ENCODE data around the gene ADGRA1. TPM values are rescaled to one million over a fixed set of nuclear protein-coding genes. Genes with fewer than 3 reads are reported as not detected.
A peak's percentile ranks its signal among the peaks of the same experiment; 100 is the strongest.

ADGRA1 gene
- total RNA-seq, 5 donors from 2014 or later (not counting 1 experiment from before 2014, with no cell fraction given), result not detected

GRCh38 chr10:133091316-133091715 lies 3.6 kb downstream of the ADGRA1 start:
- 38% methylated on average over 3 of the region's 10 CpGs for WGBS (ENCODE audit: insufficient coverage)
- Mint-ChIP-seq H3K27ac (no peak overlapping the region), H3K4me3 (no peak overlapping the region), H3K36me3 (no peaks in the 10 kb centered on the region), H3K27me3 (peaks cover 3 to 28% of the 10 kb centered on the region in 2 donors), H3K9me3 (no peaks in the 10 kb centered on the region), H3K4me1 (peaks cover 0 to 3% (median 2%) of the 10 kb centered on the region in 3 donors)
- Histone ChIP-seq H3K9me3 (no peaks in the 10 kb centered on the region), H3K4me3 (ENCODE audit: control insufficient read depth in 1 of 2, extremely low read depth in 1 of 2, low read length in 1 of 2) (no peak overlapping the region), H3K27me3 (replicated peaks in 1 of 2; ENCODE audit: control insufficient read depth in 2 of 2, extremely low read depth in 1 of 2, insufficient read depth in 2 of 2, low read length in 1 of 2) (peaks cover 0 to 39% of the 10 kb centered on the region in 2 experiments), H3K36me3 (ENCODE audit: control insufficient read depth in 2 of 2, extremely low read depth in 1 of 2, insufficient read depth in 1 of 2, low read length in 1 of 2) (no peaks in the 10 kb centered on the region), H3K4me1 (ENCODE audit: control insufficient read depth in 1 of 2, extremely low read depth in 1 of 2, insufficient read depth in 2 of 2, low read length in 2 of 2) (no peaks in the 10 kb centered on the region), H3K27ac (ENCODE audit: low read length) (no peak overlapping the region)
- ATAC-seq (replicated peaks in 1 of 4) (no peak), DNase-seq (no peak)
- POLR2A ChIA-PET, result no interaction called here
- CTCF ChIA-PET, result no interaction called here

DNA sequence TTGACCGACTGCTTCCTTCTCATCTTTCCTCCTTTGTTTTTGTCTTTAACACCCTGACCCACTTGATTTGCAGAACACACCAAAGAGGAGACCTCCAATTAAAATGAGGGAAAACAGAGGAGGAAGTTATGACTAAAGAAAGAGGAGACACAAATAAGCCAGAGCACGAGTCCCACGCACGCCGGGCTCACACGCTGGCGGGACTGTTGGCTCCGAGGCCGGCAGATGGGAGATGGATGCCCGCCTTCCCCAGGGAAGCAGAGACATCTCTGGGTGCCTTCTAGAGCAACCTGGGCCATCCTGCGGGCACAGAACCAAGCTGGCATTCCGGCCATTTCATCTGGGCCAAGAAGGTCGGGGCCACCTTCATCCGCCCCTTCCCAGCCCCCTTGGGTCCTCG lies 5.6 kb downstream of the ADGRA1 start:
- H3K9me3 Mint-ChIP-seq, result no peaks in the 10 kb centered on the region
- DNase-seq, result no peak
- no peak overlapping the region for H3K4me3 Mint-ChIP-seq
- CTCF ChIA-PET, result no interaction called here
- POLR2A ChIA-PET, result no interaction called here
- WGBS (ENCODE audit: insufficient coverage), result 79% methylated on average over 14 of the region's 15 CpGs
- no peak for ATAC-seq (replicated peaks in 1 of 4)
- Histone ChIP-seq H3K4me1 (ENCODE audit: control insufficient read depth in 1 of 2, extremely low read depth in 1 of 2, insufficient read depth in 2 of 2, low read length in 2 of 2) (no peaks in the 10 kb centered on the region), H3K27ac (ENCODE audit: low read length) (no peak overlapping the region), H3K27me3 (replicated peaks in 1 of 2; ENCODE audit: control insufficient read depth in 2 of 2, extremely low read depth in 1 of 2, insufficient read depth in 2 of 2, low read length in 1 of 2) (peaks cover 0 to 34% of the 10 kb centered on the region in 2 experiments), H3K36me3 (ENCODE audit: control insufficient read depth in 2 of 2, extremely low read depth in 1 of 2, insufficient read depth in 1 of 2, low read length in 1 of 2) (no peaks in the 10 kb centered on the region), H3K4me3 (ENCODE audit: control insufficient read depth in 1 of 2, extremely low read depth in 1 of 2, low read length in 1 of 2) (no peak overlapping the region), H3K9me3 (no peaks in the 10 kb centered on the region)
- no peaks in the 10 kb centered on the region for H3K4me1 Mint-ChIP-seq
- H3K27me3 Mint-ChIP-seq, result peaks cover 5 to 22% of the 10 kb centered on the region in 2 donors
- H3K36me3 Mint-ChIP-seq, result no peaks in the 10 kb centered on the region
- no peak overlapping the region for H3K27ac Mint-ChIP-seq

GRCh38 chr10:133094286-133094685 lies 6.6 kb downstream of the ADGRA1 start:
- no peak overlapping the region for H3K4me3 ChIP-seq (ENCODE audit: control insufficient read depth in 1 of 2, extremely low read depth in 1 of 2, low read length in 1 of 2)
- H3K4me1 Mint-ChIP-seq, result no peaks in the 10 kb centered on the region
- H3K27ac ChIP-seq (ENCODE audit: low read length), result no peak overlapping the region
- peaks cover 0 to 29% of the 10 kb centered on the region in 2 experiments for H3K27me3 ChIP-seq (replicated peaks in 1 of 2; ENCODE audit: control insufficient read depth in 2 of 2, extremely low read depth in 1 of 2, insufficient read depth in 2 of 2, low read length in 1 of 2)
- POLR2A ChIA-PET, result no interaction called here
- H3K27me3 Mint-ChIP-seq, result peaks cover 5 to 18% of the 10 kb centered on the region in 2 donors
- no peaks in the 10 kb centered on the region for H3K36me3 Mint-ChIP-seq
- DNase-seq, result no peak
- H3K9me3 Mint-ChIP-seq, result no peaks in the 10 kb centered on the region
- H3K9me3 ChIP-seq, result no peaks in the 10 kb centered on the region
- no peak for ATAC-seq (replicated peaks in 1 of 4)
- no peak overlapping the region for H3K27ac Mint-ChIP-seq
- 80% methylated on average over 17 of the region's 22 CpGs for WGBS (ENCODE audit: insufficient coverage)
- no peaks in the 10 kb centered on the region for H3K4me1 ChIP-seq (ENCODE audit: control insufficient read depth in 1 of 2, extremely low read depth in 1 of 2, insufficient read depth in 2 of 2, low read length in 2 of 2)
- H3K4me3 Mint-ChIP-seq, result no peak overlapping the region
- no peaks in the 10 kb centered on the region for H3K36me3 ChIP-seq (ENCODE audit: control insufficient read depth in 2 of 2, extremely low read depth in 1 of 2, insufficient read depth in 1 of 2, low read length in 1 of 2)
- CTCF ChIA-PET, result no interaction called here

DNA sequence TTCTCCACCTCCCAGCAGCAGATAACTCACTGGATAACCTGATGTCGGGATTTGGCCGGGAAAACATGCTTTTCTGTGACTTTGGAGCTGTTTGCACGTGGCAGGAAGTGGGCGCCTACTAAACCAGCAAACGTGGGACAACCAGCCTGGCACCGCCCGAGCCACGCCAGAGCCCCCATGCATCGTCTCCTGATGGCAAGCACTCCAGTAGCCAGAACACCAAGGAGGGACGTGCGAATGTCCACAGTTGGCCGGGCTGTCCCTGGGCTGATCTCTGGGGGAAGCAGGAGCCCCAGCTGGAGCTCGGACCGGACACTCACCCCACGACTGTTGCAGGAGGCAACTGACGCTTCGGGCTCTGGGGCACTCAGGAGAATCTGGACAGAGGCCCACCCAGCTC lies 7.1 kb downstream of the ADGRA1 start:
- Mint-ChIP-seq H3K9me3 (no peaks in the 10 kb centered on the region), H3K27me3 (peaks cover 5 to 20% of the 10 kb centered on the region in 2 donors), H3K4me3 (no peak overlapping the region), H3K27ac (no peak overlapping the region), H3K36me3 (no peaks in the 10 kb centered on the region), H3K4me1 (no peaks in the 10 kb centered on the region)
- no peak overlapping the region for H3K27ac ChIP-seq (ENCODE audit: low read length)
- ChIA-PET POLR2A (no interaction called here), CTCF (no interaction called here)
- ATAC-seq (replicated peaks in 1 of 4) (no peak), DNase-seq (no peak)
- WGBS (ENCODE audit: insufficient coverage), result 83% methylated on average over 10 of the region's 17 CpGs
- no peaks in the 10 kb centered on the region for H3K36me3 ChIP-seq (ENCODE audit: control insufficient read depth in 2 of 2, extremely low read depth in 1 of 2, insufficient read depth in 1 of 2, low read length in 1 of 2)
- no peak overlapping the region for H3K4me3 ChIP-seq (ENCODE audit: control insufficient read depth in 1 of 2, extremely low read depth in 1 of 2, low read length in 1 of 2)
- peaks cover 0 to 29% of the 10 kb centered on the region in 2 experiments for H3K27me3 ChIP-seq (replicated peaks in 1 of 2; ENCODE audit: control insufficient read depth in 2 of 2, extremely low read depth in 1 of 2, insufficient read depth in 2 of 2, low read length in 1 of 2)
- no peaks in the 10 kb centered on the region for H3K4me1 ChIP-seq (ENCODE audit: control insufficient read depth in 1 of 2, extremely low read depth in 1 of 2, insufficient read depth in 2 of 2, low read length in 2 of 2)
- no peaks in the 10 kb centered on the region for H3K9me3 ChIP-seq

- Histone ChIP-seq H3K27me3 (replicated peaks in 1 of 2; ENCODE audit: control insufficient read depth in 2 of 2, extremely low read depth in 1 of 2, insufficient read depth in 2 of 2, low read length in 1 of 2) (peaks cover 0 to 28% of the 10 kb centered on the region in 2 experiments), H3K4me3 (ENCODE audit: control insufficient read depth in 1 of 2, extremely low read depth in 1 of 2, low read length in 1 of 2) (no peak overlapping the region), H3K36me3 (ENCODE audit: control insufficient read depth in 2 of 2, extremely low read depth in 1 of 2, insufficient read depth in 1 of 2, low read length in 1 of 2) (no peaks in the 10 kb centered on the region), H3K27ac (ENCODE audit: low read length) (no peak overlapping the region), H3K4me1 (ENCODE audit: control insufficient read depth in 1 of 2, extremely low read depth in 1 of 2, insufficient read depth in 2 of 2, low read length in 2 of 2) (peaks cover 0 to under 1% of the 10 kb centered on the region in 2 experiments), H3K9me3 (no peaks in the 10 kb centered on the region)
- H3K36me3 Mint-ChIP-seq, result no peaks in the 10 kb centered on the region
- H3K9me3 Mint-ChIP-seq, result no peaks in the 10 kb centered on the region
- no peak overlapping the region for H3K27ac Mint-ChIP-seq
- no peak overlapping the region for H3K4me3 Mint-ChIP-seq
- no peak for DNase-seq
- WGBS (ENCODE audit: insufficient coverage), result 82% methylated on average over 16 of the region's 16 CpGs
- ChIA-PET CTCF (no interaction called here), POLR2A (no interaction called here)
- no peak for ATAC-seq (replicated peaks in 1 of 4)
- H3K4me1 Mint-ChIP-seq, result no peaks in the 10 kb centered on the region
- peaks cover 5 to 19% of the 10 kb centered on the region in 2 donors for H3K27me3 Mint-ChIP-seq
Measured at GRCh38 chr10:133095586-133095985, 7.9 kb downstream of the ADGRA1 start.

GRCh38 chr10:133096616-133097269 lies 9.0 kb downstream of the ADGRA1 start:
- Histone ChIP-seq H3K4me1 (ENCODE audit: control insufficient read depth in 1 of 2, extremely low read depth in 1 of 2, insufficient read depth in 2 of 2, low read length in 2 of 2) (peaks cover 0 to 8% of the 10 kb centered on the region in 2 experiments), H3K4me3 (ENCODE audit: control insufficient read depth in 1 of 2, extremely low read depth in 1 of 2, low read length in 1 of 2) (no peak overlapping the region), H3K36me3 (ENCODE audit: control insufficient read depth in 2 of 2, extremely low read depth in 1 of 2, insufficient read depth in 1 of 2, low read length in 1 of 2) (no peaks in the 10 kb centered on the region), H3K27ac (ENCODE audit: low read length) (no peak overlapping the region), H3K27me3 (replicated peaks in 1 of 2; ENCODE audit: control insufficient read depth in 2 of 2, extremely low read depth in 1 of 2, insufficient read depth in 2 of 2, low read length in 1 of 2) (peaks cover 0 to 38% of the 10 kb centered on the region in 2 experiments), H3K9me3 (no peaks in the 10 kb centered on the region)
- DNase-seq (peak in 1 of 35 experiments; percentile 5), ATAC-seq (replicated peaks in 1 of 4) (no peak)
- WGBS (ENCODE audit: insufficient coverage), result 71% methylated on average over 22 of the region's 28 CpGs
- Mint-ChIP-seq H3K27ac (no peak overlapping the region), H3K27me3 (peaks cover 7 to 19% of the 10 kb centered on the region in 2 donors), H3K4me3 (no peak overlapping the region), H3K9me3 (no peaks in the 10 kb centered on the region), H3K36me3 (no peaks in the 10 kb centered on the region), H3K4me1 (peaks cover 3 to 5% (median 5%) of the 10 kb centered on the region in 3 donors)
- ChIA-PET POLR2A (no interaction called here), CTCF (no interaction called here)
